Common myeloid progenitor, CD34-positive (primary cell): ENCODE measurements around the gene ZBED4.

Experiments used
- CTCF ChIA-PET: fragments of 350-600 bp; sonication (Branson Sonifier 250); formaldehyde crosslinking; loops from one replicate; lab custom pipeline; 2021; ENCODE audit warnings: antibody characterized with exemption; lab: Charles Lee
- POLR2A ChIA-PET: fragments of 350-600 bp; sonication (Branson Sonifier 250); formaldehyde crosslinking; loops from one replicate; lab custom pipeline; 2021; ENCODE audit warnings: antibody characterized with exemption; lab: Charles Lee
- DNase-seq, 3 donors: peaks; one replicate each; pipeline versions ENCODE4 v3.0.0 to v3.0.0-alpha.2; 2013
- H3K27ac ChIP-seq, 2 experiments: 1 replicate in 1 of 2; 2 replicates in 1 of 2; pipeline ENCODE4 v1.7.0; 2013; ENCODE audit warnings: inconsistent platforms in 2 of 2, low read length in 2 of 2, mild to moderate bottlenecking in 2 of 2, low read depth in 1 of 2, moderate library complexity in 1 of 2; ENCODE audit not compliant: severe bottlenecking in 2 of 2, insufficient read depth in 1 of 2, poor library complexity in 1 of 2
- H3K27me3 ChIP-seq, 5 experiments: replicated peaks in 2 of 5; 1 replicate in 3 of 5; 2 replicates in 2 of 5; pipeline versions ENCODE4 v1.6.1 to v1.7.0; 2013; ENCODE audit warnings: low read length in 4 of 5, mild to moderate bottlenecking in 2 of 5, moderate library complexity in 2 of 5, inconsistent platforms in 1 of 5; ENCODE audit not compliant: insufficient read depth in 5 of 5, control insufficient read depth in 4 of 5
- H3K36me3 ChIP-seq, 4 experiments: 1 replicate in 2 of 4; 2 replicates in 2 of 4; pipeline versions ENCODE4 v1.6.1 to v1.7.0; 2013; ENCODE audit warnings: low read length in 3 of 4, control low read depth in 1 of 4, mild to moderate bottlenecking in 1 of 4; ENCODE audit not compliant: control insufficient read depth in 4 of 4, insufficient read depth in 4 of 4
- H3K4me1 ChIP-seq, 4 experiments: 1 replicate in 3 of 4; 2 replicates in 1 of 4; pipeline versions ENCODE4 v1.6.1 to v1.7.1; 2013; ENCODE audit warnings: low read length in 3 of 4, mild to moderate bottlenecking in 3 of 4, control low read depth in 1 of 4, inconsistent platforms in 1 of 4, moderate library complexity in 1 of 4; ENCODE audit not compliant: control insufficient read depth in 4 of 4, insufficient read depth in 4 of 4; ENCODE audit errors: control extremely low read depth in 1 of 4
- H3K4me3 ChIP-seq, 7 experiments: 1 replicate in 4 of 7; 2 replicates in 3 of 7; pipeline versions ENCODE4 v1.5.1 to v1.7.0; 2013; ENCODE audit warnings: mild to moderate bottlenecking in 7 of 7, low read length in 6 of 7, moderate library complexity in 6 of 7, inconsistent platforms in 2 of 7, low read depth in 2 of 7, control low read depth in 1 of 7; ENCODE audit not compliant: insufficient read depth in 4 of 7, control insufficient read depth in 1 of 7; ENCODE audit errors: extremely low read depth in 1 of 7
- H3K9me3 ChIP-seq, 5 experiments: 1 replicate in 4 of 5; 2 replicates in 1 of 5; pipeline versions ENCODE4 v1.6.1 to v1.7.1; 2013; ENCODE audit warnings: low read length in 4 of 5, mild to moderate bottlenecking in 2 of 5, inconsistent platforms in 1 of 5, low read depth in 1 of 5, moderate library complexity in 1 of 5; ENCODE audit not compliant: control insufficient read depth in 4 of 5, insufficient read depth in 2 of 5; ENCODE audit errors: control extremely low read depth in 1 of 5
- WGBS: methylation state at CpG from one replicate; pipeline ENCODE4 v1.1.5; 2013; ENCODE audit not compliant: insufficient coverage; 5-methylcytosine and 5-hydroxymethylcytosine counted together

The ZBED4 gene

DNA sequence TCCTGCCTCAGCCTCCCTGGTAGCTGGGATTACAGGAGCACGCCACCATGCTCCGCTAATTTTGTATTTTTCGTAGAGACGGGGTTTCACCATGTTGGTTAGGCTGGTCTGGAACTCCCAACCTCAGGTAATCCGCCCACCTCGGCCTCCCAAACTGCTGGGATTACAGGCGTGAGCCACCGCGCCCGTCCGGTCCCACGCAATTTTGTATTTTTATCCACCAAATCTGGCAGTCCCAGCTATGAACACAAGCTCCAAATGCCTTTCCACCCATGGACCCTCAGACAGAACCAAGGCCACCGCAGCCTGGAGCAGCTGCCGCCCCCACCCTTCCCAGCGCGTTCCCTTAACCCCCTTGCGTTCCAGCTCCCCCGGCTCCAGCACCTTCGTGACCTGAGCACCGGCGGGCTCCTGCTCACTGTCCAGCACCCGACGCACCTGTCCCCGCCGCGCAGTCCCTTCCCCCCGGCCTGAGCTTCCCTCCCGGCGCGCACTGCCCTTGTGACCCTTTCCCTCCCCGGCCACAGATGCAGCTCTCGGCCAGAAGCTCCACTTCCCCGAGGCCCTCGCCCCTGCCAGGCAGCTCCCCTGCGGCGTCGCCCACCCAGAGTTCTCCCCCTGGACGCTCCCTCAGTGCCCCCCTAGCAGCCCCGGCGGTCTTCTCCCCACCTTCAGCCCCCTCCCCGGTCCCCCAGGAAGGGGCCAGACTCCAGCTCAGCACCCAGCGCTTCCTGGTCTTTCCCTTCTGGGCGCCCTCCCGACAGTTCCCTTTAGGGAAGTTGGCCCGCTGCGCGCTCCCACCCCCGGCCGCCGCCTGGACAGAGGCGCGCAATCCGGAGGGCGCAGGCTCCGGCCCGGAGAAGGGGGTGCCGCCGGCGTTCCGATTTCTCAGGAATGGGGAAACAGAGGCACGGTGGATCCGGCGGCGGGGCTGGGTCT lies 5.6 kb upstream of the ZBED4 start:
- peak overlapping the region; percentile 50 to 82 (median 73) for H3K4me3 ChIP-seq
- H3K36me3 ChIP-seq: no peaks in the 10 kb centered on the region
- no peak overlapping the region for H3K27ac ChIP-seq
- ChIA-PET POLR2A (interaction anchor here (0.8 to 1.2 kb wide), 3 partner anchors 8 to 70 kb away, joined by 3 to 4 read pairs (median 4); partner anchors contain the start of genes ALG12 and CRELD2), CTCF (interaction anchor here (0.7 to 1.9 kb wide), 6 partner anchors 8 to 26 kb away, joined by 3 to 5 read pairs (median 3); no protein-coding TSS in a partner anchor)
- no peaks in the 10 kb centered on the region for H3K27me3 ChIP-seq
- WGBS: 22% methylated on average over 47 of the region's 64 CpGs
- peaks cover 0 to 46% (median 44%) of the 10 kb centered on the region in 4 experiments for H3K4me1 ChIP-seq
- H3K9me3 ChIP-seq: no peaks in the 10 kb centered on the region
- peak in 1 of 3 donors; percentile 67 for DNase-seq

GRCh38 chr22:49848690-49849160 lies 4.9 kb upstream of the ZBED4 start:
- Histone ChIP-seq H3K4me3 (peak overlapping the region; percentile 50 to 82 (median 73)), H3K9me3 (no peaks in the 10 kb centered on the region), H3K27ac (no peak overlapping the region), H3K4me1 (peaks cover 0 to 48% (median 47%) of the 10 kb centered on the region in 4 experiments), H3K36me3 (no peaks in the 10 kb centered on the region), H3K27me3 (no peaks in the 10 kb centered on the region)
- POLR2A ChIA-PET: interaction anchor here (1.0 to 1.2 kb wide), 2 partner anchors 9 to 22 kb away, joined by 4 read pairs; no protein-coding TSS in a partner anchor
- WGBS: 0% methylated on average over 45 of the region's 51 CpGs
- CTCF ChIA-PET: interaction anchor here (1.1 to 1.9 kb wide), 2 partner anchors 9 to 13 kb away, joined by 5 read pairs; no protein-coding TSS in a partner anchor
- DNase-seq: peak in 1 of 3 donors; percentile 58

DNA sequence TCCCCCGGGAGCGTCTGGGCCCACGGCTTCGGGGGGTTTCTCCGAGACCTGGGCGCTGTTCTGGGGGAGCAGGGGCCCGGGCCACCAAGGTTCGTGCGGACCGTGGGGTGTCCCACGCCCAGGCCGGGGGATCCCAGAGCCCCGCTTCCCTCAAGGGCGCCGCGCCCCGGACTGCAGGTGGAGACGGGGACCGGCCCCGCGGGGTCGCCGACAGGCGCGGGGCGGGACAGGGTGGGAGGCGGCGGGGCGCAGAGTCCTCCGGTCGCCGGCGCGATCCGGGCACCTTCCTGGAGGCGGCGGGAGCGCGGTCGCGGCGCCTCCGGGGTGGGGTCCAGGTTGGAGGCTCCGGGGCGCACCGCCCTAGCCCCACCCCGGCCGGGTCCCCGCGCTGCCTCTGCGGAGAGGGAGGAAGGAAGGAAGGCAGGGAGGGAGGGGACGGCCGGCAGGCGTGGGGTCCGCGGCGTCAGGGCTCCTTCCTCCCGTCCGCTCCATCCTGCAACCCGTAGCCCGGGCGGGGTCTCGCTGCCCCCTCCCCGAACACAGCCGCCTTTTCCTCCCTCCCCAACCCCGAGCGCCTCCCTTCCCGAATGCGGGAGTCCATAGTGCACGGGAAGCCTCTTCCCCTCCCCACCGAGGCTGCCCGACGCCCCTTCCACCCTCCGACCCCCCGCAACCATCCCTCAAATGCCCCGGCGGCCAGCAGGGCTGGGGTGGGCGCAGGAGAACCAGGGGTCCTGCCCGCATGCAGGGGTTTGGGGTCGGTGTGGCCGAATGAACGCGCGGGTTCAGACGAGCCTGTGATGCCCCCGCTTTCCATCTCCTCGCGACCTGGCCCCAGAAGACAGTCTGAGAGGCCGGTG lies 4.3 kb upstream of the ZBED4 start:
- no peak for DNase-seq
- Histone ChIP-seq H3K27ac (no peak overlapping the region), H3K4me3 (peak overlapping the region; percentile 34 to 82 (median 73)), H3K27me3 (no peaks in the 10 kb centered on the region), H3K9me3 (no peaks in the 10 kb centered on the region), H3K36me3 (no peaks in the 10 kb centered on the region), H3K4me1 (peaks cover 0 to 50% (median 48%) of the 10 kb centered on the region in 4 experiments)
- 2% methylated on average over 51 of the region's 89 CpGs for whole genome bisulfite sequencing
- ChIA-PET POLR2A (no interaction called here), CTCF (no interaction called here)

DNA sequence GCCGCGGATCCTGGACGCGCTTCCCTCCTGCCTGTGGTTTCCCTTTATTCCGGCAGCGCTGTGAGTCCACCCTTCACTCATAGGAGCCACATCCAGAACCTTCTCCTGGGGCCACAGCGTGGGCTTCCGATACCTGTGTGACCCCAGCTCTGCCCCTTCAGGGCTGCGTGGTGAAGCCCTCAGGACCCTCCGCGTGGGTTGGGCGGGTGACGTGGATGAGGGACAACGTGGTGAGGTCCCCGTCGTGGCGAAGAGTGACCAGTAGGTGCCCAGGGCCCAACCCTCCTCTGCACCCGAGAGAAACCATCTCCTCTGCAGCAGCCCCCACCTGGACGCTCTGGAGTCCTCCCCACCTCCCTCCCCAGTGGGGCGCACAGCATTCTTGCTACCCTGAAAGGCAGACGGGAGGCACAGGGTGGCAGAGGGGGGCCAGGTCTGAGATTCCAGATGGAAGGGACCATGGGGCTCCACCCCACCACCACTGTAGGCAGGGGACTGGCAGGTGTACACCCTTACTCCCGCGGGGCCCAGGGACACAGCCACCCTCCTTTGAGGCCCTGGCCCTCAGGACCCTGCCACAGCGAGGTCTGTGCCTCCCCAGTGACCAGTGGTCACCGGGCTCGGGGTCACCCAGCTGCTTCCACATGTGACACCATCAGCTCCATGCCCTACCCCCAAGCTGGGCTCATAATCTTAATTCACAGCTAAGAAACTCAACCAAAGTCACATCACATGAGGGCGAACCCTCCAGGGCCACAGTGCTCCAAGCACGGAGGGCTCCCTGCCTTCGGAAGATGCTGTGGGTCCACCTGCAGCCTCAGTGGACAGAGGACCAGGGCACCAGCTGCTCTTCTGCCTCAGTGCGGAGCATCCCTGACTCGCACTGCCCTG lies 3.4 kb upstream of the ZBED4 start:
- CTCF ChIA-PET: no interaction called here
- POLR2A ChIA-PET: interaction anchor here (0.6 kb wide), 1 partner anchor 40 kb away, joined by 3 read pairs; no protein-coding TSS in a partner anchor
- peaks cover 5 to 59% (median 57%) of the 10 kb centered on the region in 4 experiments for H3K4me1 ChIP-seq
- no peaks in the 10 kb centered on the region for H3K27me3 ChIP-seq
- H3K36me3 ChIP-seq: no peaks in the 10 kb centered on the region
- no peak overlapping the region for H3K27ac ChIP-seq
- DNase-seq: no peak
- H3K4me3 ChIP-seq: peak overlapping the region in 5 of 7 experiments; percentile 50 to 82 (median 73)
- H3K9me3 ChIP-seq: no peaks in the 10 kb centered on the region
- 69% methylated on average over 20 of the region's 31 CpGs for WGBS

DNA sequence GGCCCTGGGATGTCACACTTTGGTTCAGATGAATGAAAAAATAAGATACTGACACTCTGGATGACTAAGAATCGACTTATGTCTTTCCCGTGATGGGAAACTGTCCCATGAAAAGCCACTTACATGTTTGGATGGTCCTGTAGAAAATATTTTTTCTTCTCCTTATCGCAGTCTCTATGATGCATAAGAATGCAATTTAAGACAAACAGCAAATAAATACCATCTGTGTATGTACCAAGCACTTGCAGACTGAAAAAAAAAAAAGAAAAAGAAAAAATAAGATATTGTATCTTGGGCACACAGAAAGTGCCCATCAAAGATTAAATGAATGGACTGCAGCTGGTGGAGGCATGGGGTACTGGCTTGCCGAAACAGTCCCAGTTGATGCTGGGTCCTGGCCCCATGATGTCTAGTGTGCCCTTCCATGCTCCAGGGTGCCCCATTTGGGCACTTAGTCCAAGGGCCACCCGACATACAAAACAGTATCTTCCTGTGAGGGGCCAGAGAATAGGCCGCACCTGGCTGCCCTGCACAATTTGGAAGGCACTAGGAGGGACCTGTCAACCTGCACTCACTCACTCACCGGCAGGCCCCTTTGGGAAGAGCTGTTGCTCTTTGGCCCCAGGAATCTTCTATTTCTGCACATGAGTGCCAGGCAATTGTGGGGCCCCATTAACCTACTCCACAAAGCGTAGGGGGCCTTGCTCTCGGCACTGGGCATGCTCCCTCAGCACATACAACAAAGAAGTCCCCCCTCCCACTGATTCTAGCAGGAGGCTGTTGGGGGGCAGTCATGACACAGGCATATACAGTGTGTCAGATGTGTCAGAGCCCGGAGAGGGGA lies 2.5 kb upstream of the ZBED4 start:
- Histone ChIP-seq H3K4me1 (peaks cover 5 to 68% (median 66%) of the 10 kb centered on the region in 4 experiments), H3K4me3 (peak overlapping the region in 1 of 7 experiments; percentile 5)

More for the DNA sequence above, 2.5 kb upstream of the ZBED4 start:
- Histone ChIP-seq H3K36me3 (peaks cover 0 to 2% (median under 1%) of the 10 kb centered on the region in 4 experiments), H3K27me3 (no peaks in the 10 kb centered on the region), H3K9me3 (no peaks in the 10 kb centered on the region), H3K27ac (no peak overlapping the region)
- DNase-seq: peak in 1 of 3 donors; percentile 26
- POLR2A ChIA-PET: interaction anchor here (0.6 kb wide), 1 partner anchor 41 kb away, joined by 3 read pairs; no protein-coding TSS in a partner anchor
- CTCF ChIA-PET: no interaction called here
- WGBS: 81% methylated on average over 5 of the region's 10 CpGs
